ENCODE measurements around the gene SCAF8. TPM values are rescaled to one million over a fixed set of nuclear protein-coding genes. Genes with fewer than 3 reads are reported as not detected.
A peak's percentile ranks its signal among the peaks of the same experiment; 100 is the strongest.
"Not testable (repeated sequence)": the region's sequence is repeated elsewhere in the genome, so short reads cannot be mapped to it uniquely, and the experiment has no call there.

Gene SCAF8
- total and polyA plus RNA-seq, 9 of the 15 experiments (the other 6 are each of a cell fraction or from before 2014, with no cell fraction given), result 10.5 to 46.6 (median 23.2) TPM

DNA sequence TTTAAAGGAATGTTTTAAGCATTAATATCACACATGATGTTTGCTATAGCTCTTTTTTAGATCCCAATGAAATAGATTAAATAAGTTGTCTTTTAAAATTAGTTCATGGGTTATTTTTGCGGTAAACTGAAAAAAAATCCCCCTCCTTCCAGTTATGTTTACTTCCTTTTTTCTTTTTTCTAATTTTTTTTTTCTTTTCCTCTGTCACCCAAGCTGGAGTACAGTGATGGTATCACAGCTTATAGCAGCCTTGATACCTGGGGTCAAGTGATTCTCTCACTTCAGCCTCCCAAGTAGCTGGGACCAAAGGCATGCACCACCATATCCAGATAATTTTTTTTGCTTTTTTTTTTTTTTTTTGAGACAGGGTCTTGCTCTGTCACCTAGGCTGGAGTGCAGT, 17.8 kb upstream of the SCAF8 start (continued):
- TF ChIP-seq, protein P1, sequence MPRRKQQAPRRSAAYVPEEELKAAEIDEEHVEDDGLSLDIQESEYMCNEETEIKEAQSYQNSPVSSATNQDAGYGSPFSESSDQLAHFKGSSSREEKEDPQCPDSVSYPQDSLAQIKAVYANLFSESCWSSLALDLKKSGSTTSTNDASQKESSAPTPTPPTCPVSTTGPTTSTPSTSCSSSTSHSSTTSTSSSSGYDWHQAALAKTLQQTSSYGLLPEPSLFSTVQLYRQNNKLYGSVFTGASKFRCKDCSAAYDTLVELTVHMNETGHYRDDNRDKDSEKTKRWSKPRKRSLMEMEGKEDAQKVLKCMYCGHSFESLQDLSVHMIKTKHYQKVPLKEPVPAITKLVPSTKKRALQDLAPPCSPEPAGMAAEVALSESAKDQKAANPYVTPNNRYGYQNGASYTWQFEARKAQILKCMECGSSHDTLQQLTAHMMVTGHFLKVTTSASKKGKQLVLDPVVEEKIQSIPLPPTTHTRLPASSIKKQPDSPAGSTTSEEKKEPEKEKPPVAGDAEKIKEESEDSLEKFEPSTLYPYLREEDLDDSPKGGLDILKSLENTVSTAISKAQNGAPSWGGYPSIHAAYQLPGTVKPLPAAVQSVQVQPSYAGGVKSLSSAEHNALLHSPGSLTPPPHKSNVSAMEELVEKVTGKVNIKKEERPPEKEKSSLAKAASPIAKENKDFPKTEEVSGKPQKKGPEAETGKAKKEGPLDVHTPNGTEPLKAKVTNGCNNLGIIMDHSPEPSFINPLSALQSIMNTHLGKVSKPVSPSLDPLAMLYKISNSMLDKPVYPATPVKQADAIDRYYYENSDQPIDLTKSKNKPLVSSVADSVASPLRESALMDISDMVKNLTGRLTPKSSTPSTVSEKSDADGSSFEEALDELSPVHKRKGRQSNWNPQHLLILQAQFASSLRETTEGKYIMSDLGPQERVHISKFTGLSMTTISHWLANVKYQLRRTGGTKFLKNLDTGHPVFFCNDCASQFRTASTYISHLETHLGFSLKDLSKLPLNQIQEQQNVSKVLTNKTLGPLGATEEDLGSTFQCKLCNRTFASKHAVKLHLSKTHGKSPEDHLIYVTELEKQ (CRISPR knock-in tag; IDR thresholded peaks at IDR 0.05), result no peak
- TF ChIP-seq, protein P2, sequence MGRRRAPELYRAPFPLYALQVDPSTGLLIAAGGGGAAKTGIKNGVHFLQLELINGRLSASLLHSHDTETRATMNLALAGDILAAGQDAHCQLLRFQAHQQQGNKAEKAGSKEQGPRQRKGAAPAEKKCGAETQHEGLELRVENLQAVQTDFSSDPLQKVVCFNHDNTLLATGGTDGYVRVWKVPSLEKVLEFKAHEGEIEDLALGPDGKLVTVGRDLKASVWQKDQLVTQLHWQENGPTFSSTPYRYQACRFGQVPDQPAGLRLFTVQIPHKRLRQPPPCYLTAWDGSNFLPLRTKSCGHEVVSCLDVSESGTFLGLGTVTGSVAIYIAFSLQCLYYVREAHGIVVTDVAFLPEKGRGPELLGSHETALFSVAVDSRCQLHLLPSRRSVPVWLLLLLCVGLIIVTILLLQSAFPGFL (CRISPR knock-in tag; IDR thresholded peaks at IDR 0.05), result no peak
- no peak for TF ChIP-seq SNIP1 (IDR thresholded peaks at IDR 0.05; ENCODE audit: low read depth)
- TF ChIP-seq, protein P3, sequence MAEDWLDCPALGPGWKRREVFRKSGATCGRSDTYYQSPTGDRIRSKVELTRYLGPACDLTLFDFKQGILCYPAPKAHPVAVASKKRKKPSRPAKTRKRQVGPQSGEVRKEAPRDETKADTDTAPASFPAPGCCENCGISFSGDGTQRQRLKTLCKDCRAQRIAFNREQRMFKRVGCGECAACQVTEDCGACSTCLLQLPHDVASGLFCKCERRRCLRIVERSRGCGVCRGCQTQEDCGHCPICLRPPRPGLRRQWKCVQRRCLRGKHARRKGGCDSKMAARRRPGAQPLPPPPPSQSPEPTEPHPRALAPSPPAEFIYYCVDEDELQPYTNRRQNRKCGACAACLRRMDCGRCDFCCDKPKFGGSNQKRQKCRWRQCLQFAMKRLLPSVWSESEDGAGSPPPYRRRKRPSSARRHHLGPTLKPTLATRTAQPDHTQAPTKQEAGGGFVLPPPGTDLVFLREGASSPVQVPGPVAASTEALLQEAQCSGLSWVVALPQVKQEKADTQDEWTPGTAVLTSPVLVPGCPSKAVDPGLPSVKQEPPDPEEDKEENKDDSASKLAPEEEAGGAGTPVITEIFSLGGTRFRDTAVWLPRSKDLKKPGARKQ (CRISPR knock-in tag; IDR thresholded peaks at IDR 0.05), result no peak
- no peak for TF ChIP-seq CHCHD3 (CRISPR knock-in tag; IDR thresholded peaks at IDR 0.05)
- TF ChIP-seq, protein P4, sequence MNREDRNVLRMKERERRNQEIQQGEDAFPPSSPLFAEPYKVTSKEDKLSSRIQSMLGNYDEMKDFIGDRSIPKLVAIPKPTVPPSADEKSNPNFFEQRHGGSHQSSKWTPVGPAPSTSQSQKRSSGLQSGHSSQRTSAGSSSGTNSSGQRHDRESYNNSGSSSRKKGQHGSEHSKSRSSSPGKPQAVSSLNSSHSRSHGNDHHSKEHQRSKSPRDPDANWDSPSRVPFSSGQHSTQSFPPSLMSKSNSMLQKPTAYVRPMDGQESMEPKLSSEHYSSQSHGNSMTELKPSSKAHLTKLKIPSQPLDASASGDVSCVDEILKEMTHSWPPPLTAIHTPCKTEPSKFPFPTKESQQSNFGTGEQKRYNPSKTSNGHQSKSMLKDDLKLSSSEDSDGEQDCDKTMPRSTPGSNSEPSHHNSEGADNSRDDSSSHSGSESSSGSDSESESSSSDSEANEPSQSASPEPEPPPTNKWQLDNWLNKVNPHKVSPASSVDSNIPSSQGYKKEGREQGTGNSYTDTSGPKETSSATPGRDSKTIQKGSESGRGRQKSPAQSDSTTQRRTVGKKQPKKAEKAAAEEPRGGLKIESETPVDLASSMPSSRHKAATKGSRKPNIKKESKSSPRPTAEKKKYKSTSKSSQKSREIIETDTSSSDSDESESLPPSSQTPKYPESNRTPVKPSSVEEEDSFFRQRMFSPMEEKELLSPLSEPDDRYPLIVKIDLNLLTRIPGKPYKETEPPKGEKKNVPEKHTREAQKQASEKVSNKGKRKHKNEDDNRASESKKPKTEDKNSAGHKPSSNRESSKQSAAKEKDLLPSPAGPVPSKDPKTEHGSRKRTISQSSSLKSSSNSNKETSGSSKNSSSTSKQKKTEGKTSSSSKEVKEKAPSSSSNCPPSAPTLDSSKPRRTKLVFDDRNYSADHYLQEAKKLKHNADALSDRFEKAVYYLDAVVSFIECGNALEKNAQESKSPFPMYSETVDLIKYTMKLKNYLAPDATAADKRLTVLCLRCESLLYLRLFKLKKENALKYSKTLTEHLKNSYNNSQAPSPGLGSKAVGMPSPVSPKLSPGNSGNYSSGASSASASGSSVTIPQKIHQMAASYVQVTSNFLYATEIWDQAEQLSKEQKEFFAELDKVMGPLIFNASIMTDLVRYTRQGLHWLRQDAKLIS (CRISPR knock-in tag; IDR thresholded peaks at IDR 0.05), result no peak

DNA sequence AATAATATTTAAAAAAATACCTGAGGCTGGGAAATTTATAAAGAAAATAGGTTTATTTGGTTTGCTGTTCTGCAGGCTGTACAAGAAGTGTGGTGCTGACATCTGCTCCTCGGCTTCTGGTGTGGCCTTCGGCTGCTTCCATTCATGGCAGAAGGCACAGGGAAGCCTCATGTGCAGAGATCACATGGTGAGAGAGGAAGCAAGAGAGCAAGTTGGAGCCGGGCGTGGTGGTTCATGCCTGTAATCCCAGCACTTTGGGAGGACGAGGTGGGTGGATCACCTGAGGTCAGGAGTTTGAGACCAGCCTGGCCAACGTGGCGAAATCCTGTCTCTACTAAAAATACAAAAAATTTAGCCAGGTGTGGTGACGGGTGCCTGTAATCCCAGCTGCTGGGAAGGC, 16.9 kb upstream of the SCAF8 start:
- BruUV-seq (replicated peaks); DNase-seq (ENCODE audit: extremely low read depth in 1 of 4, low spot score in 3 of 4); H3K79me2 ChIP-seq (ENCODE audit: control insufficient read depth, insufficient read depth, low read length); H4K20me1 ChIP-seq (replicated peaks; ENCODE audit: control insufficient read depth, insufficient read depth, low read length); H3K4me1 ChIP-seq (replicated peaks in 1 of 2; ENCODE audit: control insufficient read depth in 2 of 2, insufficient read depth in 2 of 2, low read length in 2 of 2); H3K4me2 ChIP-seq (ENCODE audit: insufficient read depth, low read length); in situ Hi-C loops (cut with MboI); H3K9me3 ChIP-seq (replicated peaks; ENCODE audit: control insufficient read depth, insufficient read depth, low read depth, low read length); H3K27ac ChIP-seq (ENCODE audit: extremely low read depth, low read depth, low read length); CTCF ChIA-PET (ENCODE audit: low intra/inter-chr PET ratio); H3K27me3 ChIP-seq (ENCODE audit: control insufficient read depth in 2 of 2, insufficient read depth in 2 of 2, low read length in 2 of 2); ATAC-seq; H3K4me3 ChIP-seq; H3K36me3 ChIP-seq (ENCODE audit: control insufficient read depth, insufficient read depth, low read length); intact Hi-C loops (cut with micrococcal nuclease); H3K9me1 ChIP-seq (ENCODE audit: control insufficient read depth, insufficient read depth, low read length); FAIRE-seq: not testable (repeated sequence)
- POLR2A ChIA-PET, result interaction anchor here (0.7 kb wide), 1 partner anchor 147 kb away, joined by 3 read pairs; no protein-coding TSS in a partner anchor
- 55% methylated on average over 8 of the region's 8 CpGs for WGBS (ENCODE audit: insufficient coverage, low coverage, missing lambda C conversion rate)
- H3K9ac ChIP-seq (ENCODE audit: insufficient read depth in 1 of 2, low read depth in 2 of 2, low read length in 2 of 2), result peak overlapping the region in 1 of 2 experiments; percentile 14; a peak in 1 of 4 replicates
- peak overlapping the region; percentile 62 for H2AFZ ChIP-seq (ENCODE audit: low read depth, low read length)

Measured in K562 (cell line).